ENCODE results near the gene GAB2. TPM values are rescaled to one million over a fixed set of nuclear protein-coding genes. Genes with fewer than 3 reads are reported as not detected.

Gene GAB2
- total and polyA plus RNA-seq, 2 of the 13 experiments (the other 11 are each of a cell fraction or from before 2014, with no cell fraction given) = 4.1 to 8.6 TPM

GRCh38 chr11:78170874-78171549 lies 246.6 kb downstream of the GAB2 start (continued):
- no peak for TF ChIP-seq ZNF383 (CRISPR knock-in tag; IDR thresholded peaks at IDR 0.05; ENCODE audit: borderline replicate concordance)
- TF ChIP-seq NR2F1 (CRISPR knock-in tag; IDR thresholded peaks at IDR 0.05) = no peak
- no peak for TF ChIP-seq SAFB2 (CRISPR knock-in tag; IDR thresholded peaks at IDR 0.05; ENCODE audit: borderline replicate concordance, low read depth)
- TF ChIP-seq FOXA1 (IDR thresholded peaks at IDR 0.05) = no peak
- peak; percentile 45 for TF ChIP-seq FOXA1 (CRISPR knock-in tag; IDR thresholded peaks at IDR 0.05)
- no peak for TF ChIP-seq ZMYM2 (CRISPR knock-in tag; IDR thresholded peaks at IDR 0.05)
- TF ChIP-seq ZNF7 (CRISPR knock-in tag; IDR thresholded peaks at IDR 0.05) = no peak
- no peak for TF ChIP-seq ZNF546 (CRISPR knock-in tag; conservative IDR thresholded peaks at IDR 0.05)
- TF ChIP-seq KDM2A (CRISPR knock-in tag; IDR thresholded peaks at IDR 0.05; ENCODE audit: borderline replicate concordance, low read depth) = peak; percentile 43; the same call in 1 of the 2 replicates
- TF ChIP-seq ARID4A (CRISPR knock-in tag; IDR thresholded peaks at IDR 0.05; ENCODE audit: borderline replicate concordance) = no peak
- TF ChIP-seq HBP1 (CRISPR knock-in tag; IDR thresholded peaks at IDR 0.05; ENCODE audit: low read depth) = no peak
- TF ChIP-seq ZNF576 (CRISPR knock-in tag; IDR thresholded peaks at IDR 0.05) = no peak
- no peak for TF ChIP-seq ZNF160 (CRISPR knock-in tag; IDR thresholded peaks at IDR 0.05)
- no peak for TF ChIP-seq RORA (CRISPR knock-in tag; IDR thresholded peaks at IDR 0.05)
- no peak for TF ChIP-seq LCORL (IDR thresholded peaks at IDR 0.05)
- no peak for TF ChIP-seq LCORL (CRISPR knock-in tag; IDR thresholded peaks at IDR 0.05)
- no peak for TF ChIP-seq ZFP36L2 (CRISPR knock-in tag; IDR thresholded peaks at IDR 0.05)
- no peak for TF ChIP-seq CEBPZ (IDR thresholded peaks at IDR 0.05; ENCODE audit: low read length)
- no peak for TF ChIP-seq NR2C2 (CRISPR knock-in tag; IDR thresholded peaks at IDR 0.05; ENCODE audit: borderline replicate concordance)
- TF ChIP-seq ZSCAN9 (CRISPR knock-in tag; IDR thresholded peaks at IDR 0.05; ENCODE audit: borderline replicate concordance) = no peak
- TF ChIP-seq AGO1 (IDR thresholded peaks at IDR 0.05; ENCODE audit: low read depth, low read length, poor library complexity, severe bottlenecking) = no peak
- no peak for TF ChIP-seq FOXP1 (IDR thresholded peaks at IDR 0.05)
- peak; percentile 52; the same call in 1 of the 2 replicates for TF ChIP-seq FOXP1 (CRISPR knock-in tag; IDR thresholded peaks at IDR 0.05)
